ENCODE measurements around the gene SAMD5. TPM values are rescaled to one million over a fixed set of nuclear protein-coding genes. Genes with fewer than 3 reads are reported as not detected.

SAMD5 gene
- polyA plus RNA-seq, 3 donors from 2014 or later, result not detected

DNA sequence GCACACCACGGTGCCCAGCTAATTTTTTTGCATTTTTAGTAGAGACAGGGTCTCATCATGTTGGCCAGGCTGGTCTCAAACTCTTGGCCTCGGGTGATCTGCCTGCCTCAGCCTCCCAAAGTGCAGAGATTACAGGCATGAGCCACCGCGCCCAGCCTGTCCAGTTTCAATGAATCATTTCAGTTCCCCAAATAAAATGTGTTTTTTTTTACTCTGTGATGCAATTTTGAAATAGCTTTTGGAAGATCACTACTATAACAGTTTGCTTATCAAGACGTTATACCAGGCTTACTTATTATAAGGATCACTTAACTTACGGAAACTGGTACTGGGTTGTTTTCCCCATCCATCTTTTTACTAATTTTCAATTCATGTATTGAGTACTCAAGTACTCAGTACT is 80.0 kb downstream of the SAMD5 start:
- H3K4me3 Mint-ChIP-seq, result no peak overlapping the region

DNA sequence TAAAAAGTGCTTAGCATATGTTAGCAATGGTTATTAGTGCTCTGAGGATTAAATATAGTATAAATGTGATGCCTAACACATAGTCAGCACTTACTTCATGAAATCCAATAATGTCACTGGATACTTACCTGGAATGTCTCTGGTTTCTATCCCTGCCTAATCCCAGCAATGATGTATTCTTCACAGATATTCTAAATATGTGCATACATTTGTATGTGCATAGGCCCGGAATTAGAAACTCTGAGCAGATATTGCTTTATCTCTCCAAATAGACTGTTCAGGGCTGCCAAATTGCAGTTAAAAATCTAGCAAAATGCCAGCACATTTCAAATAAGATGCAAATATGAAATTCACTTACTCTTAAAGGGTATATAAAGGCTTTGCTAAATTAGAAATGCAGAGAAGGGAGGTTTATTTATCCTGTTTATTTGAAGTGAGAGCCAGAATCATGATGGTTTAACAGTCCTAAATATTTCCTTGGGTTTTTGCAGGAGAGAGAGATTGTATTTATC is 81.3 kb downstream of the SAMD5 start:
- H3K27me3 Mint-ChIP-seq (ENCODE audit: low read depth in 3 of 3), result peaks cover 0 to 4% (median 0%) of the 10 kb centered on the region in 3 donors
- DNase-seq, result no peak
- H3K4me1 Mint-ChIP-seq, result no peaks in the 10 kb centered on the region
- H3K9me3 Mint-ChIP-seq, result peaks cover 0 to 4% (median 0%) of the 10 kb centered on the region in 6 donors
- no peak overlapping the region for H3K4me3 Mint-ChIP-seq
- no peaks in the 10 kb centered on the region for H3K36me3 Mint-ChIP-seq
- H3K27ac Mint-ChIP-seq, result no peak overlapping the region

More for the DNA sequence above, 80.0 kb downstream of the SAMD5 start:
- Mint-ChIP-seq H3K36me3 (no peaks in the 10 kb centered on the region), H3K27me3 (ENCODE audit: low read depth in 3 of 3) (peaks cover 0 to 4% (median 0%) of the 10 kb centered on the region in 3 donors), H3K4me1 (no peaks in the 10 kb centered on the region), H3K27ac (no peak overlapping the region), H3K9me3 (peaks cover 0 to 4% (median 0%) of the 10 kb centered on the region in 6 donors)
- no peak for DNase-seq

DNA sequence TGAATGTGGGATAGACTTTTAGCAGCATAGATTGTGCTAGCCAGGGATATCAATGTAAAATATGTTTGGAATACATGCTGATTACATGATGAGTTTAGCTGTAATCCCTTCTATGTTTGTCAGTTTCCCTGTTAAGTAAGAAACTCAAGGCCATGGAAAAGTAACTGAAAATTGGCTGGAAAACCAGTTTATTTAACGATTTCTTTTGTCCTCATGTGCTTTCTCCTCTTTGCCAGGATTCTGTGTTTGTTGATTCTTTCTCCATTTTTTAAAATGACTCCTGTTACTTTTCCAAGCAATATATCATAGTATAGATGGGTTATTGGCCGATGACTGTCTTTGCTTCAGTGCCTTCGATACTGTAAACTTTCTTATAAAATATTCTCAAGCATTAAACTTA is 87.5 kb downstream of the SAMD5 start:
- H3K27ac Mint-ChIP-seq, result no peak overlapping the region
- H3K4me1 Mint-ChIP-seq, result no peaks in the 10 kb centered on the region
- no peaks in the 10 kb centered on the region for H3K36me3 Mint-ChIP-seq
- H3K9me3 Mint-ChIP-seq, result peaks cover 0 to 6% (median 2%) of the 10 kb centered on the region in 6 donors
- H3K27me3 Mint-ChIP-seq (ENCODE audit: low read depth in 3 of 3), result peaks cover 0 to 4% (median 4%) of the 10 kb centered on the region in 3 donors
- DNase-seq, result no peak
- H3K4me3 Mint-ChIP-seq, result no peak overlapping the region

DNA sequence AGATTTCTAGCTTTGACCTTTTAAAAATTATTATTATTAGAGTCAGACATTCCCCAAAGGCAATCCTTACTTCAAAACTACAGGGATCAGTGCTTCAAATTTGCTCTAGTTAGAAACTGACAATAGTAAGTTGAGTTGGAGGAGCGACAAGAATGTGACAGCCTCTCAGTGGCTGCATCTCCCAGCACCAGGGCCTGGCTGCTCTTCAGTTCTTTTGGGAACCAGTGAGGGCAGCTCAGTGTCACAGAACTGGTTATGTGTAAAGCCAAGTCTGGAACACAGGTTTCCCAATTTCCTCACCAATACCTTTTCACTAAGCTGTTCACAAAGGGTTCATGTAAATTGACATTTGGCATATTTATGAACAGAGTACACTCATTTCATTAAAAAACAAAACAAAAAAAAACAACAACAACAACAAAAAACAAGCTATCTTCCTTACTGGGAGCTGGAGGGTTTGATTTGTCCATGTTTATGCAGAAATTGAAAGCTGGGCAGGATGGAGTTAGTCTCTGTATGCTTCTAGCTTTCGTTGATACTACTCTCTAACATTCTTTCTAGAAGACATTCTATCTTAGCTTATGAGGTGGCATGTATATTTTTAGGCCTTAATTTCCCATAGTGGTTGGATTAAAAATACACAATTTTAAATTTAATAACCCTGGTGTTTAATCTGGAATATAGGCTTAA is 95.0 kb downstream of the SAMD5 start:
- Mint-ChIP-seq H3K9me3 (peaks cover 0 to 6% (median 1%) of the 10 kb centered on the region in 6 donors), H3K36me3 (no peaks in the 10 kb centered on the region), H3K4me3 (no peak overlapping the region), H3K27ac (no peak overlapping the region), H3K27me3 (ENCODE audit: low read depth in 3 of 3) (peaks cover 0 to 2% (median 0%) of the 10 kb centered on the region in 3 donors), H3K4me1 (no peaks in the 10 kb centered on the region)
- DNase-seq, result no peak

DNA sequence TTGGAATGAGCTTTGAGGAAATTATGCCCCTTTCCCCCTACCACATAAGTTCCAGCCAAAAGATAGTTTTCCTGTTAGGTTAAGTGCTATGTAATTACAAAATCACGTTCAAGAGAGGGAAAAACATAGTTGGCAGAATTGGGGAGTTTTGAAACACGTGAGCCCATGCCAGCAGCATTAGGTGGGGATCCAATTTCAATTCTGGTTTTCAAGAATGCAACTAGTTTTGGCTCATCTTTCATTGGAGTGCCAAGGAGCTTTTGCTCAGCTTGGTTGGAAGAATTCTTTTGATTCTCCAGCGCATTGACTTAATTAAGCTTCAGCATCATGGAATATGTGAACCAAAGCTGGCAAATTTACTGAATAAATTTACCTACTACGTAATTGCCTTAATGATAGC is 95.9 kb downstream of the SAMD5 start:
- no peaks in the 10 kb centered on the region for H3K36me3 Mint-ChIP-seq
- H3K27ac Mint-ChIP-seq, result no peak overlapping the region
- no peaks in the 10 kb centered on the region for H3K4me1 Mint-ChIP-seq
- H3K9me3 Mint-ChIP-seq, result peaks cover 0 to 6% (median under 1%) of the 10 kb centered on the region in 6 donors
- H3K27me3 Mint-ChIP-seq (ENCODE audit: low read depth in 3 of 3), result peaks cover 0 to 2% (median 0%) of the 10 kb centered on the region in 3 donors
- DNase-seq, result no peak
- H3K4me3 Mint-ChIP-seq, result no peak overlapping the region

DNA sequence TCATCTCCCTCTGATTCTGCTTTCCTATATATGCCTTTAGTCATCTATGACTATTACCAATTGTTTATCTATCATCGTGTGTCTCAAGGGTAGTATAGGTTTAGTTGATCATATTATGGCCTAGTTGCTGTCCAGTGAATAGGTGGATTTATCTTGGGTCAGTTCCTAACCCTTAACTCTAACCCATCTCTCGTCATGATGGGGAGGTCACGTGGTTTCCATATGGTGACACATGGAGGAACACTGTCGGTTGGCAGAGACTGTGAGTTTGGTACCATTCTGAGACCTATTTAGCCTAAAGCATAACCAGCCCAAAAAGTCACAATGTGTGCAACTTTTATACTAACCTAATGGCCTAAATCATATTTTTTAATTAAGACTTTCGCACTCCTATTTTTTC is 103.5 kb downstream of the SAMD5 start:
- Mint-ChIP-seq H3K9me3 (peaks cover 0 to 8% (median 2%) of the 10 kb centered on the region in 6 donors), H3K4me1 (no peaks in the 10 kb centered on the region), H3K27ac (no peak overlapping the region), H3K36me3 (no peaks in the 10 kb centered on the region), H3K4me3 (no peak overlapping the region), H3K27me3 (ENCODE audit: low read depth in 3 of 3) (peaks cover 0 to 3% (median 3%) of the 10 kb centered on the region in 3 donors)
- DNase-seq, result no peak

DNA sequence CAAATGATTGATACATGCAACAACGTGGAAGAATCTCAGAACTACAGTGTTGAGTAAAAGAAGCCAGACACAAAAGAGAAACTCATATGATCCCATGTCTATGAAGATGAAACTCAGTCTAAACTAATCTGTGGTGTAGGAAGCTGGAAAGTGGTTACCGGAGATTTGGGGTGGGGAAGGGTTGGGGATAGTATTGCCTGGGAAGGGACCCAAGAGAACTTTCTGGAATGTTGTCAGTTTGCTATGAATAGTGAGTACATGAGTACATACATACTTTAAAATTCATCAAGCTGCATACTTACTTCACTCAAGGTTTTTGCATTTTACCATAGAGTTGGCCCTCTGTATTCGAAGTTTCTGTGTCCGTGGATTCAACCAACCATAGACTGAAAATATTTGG is 106.0 kb downstream of the SAMD5 start:
- Mint-ChIP-seq H3K4me3 (no peak overlapping the region), H3K27ac (no peak overlapping the region), H3K36me3 (no peaks in the 10 kb centered on the region), H3K4me1 (no peaks in the 10 kb centered on the region), H3K9me3 (peaks cover 0 to 8% (median 3%) of the 10 kb centered on the region in 6 donors), H3K27me3 (ENCODE audit: low read depth in 3 of 3) (peaks cover 0 to 3% (median 1%) of the 10 kb centered on the region in 3 donors)
- no peak for DNase-seq

DNA sequence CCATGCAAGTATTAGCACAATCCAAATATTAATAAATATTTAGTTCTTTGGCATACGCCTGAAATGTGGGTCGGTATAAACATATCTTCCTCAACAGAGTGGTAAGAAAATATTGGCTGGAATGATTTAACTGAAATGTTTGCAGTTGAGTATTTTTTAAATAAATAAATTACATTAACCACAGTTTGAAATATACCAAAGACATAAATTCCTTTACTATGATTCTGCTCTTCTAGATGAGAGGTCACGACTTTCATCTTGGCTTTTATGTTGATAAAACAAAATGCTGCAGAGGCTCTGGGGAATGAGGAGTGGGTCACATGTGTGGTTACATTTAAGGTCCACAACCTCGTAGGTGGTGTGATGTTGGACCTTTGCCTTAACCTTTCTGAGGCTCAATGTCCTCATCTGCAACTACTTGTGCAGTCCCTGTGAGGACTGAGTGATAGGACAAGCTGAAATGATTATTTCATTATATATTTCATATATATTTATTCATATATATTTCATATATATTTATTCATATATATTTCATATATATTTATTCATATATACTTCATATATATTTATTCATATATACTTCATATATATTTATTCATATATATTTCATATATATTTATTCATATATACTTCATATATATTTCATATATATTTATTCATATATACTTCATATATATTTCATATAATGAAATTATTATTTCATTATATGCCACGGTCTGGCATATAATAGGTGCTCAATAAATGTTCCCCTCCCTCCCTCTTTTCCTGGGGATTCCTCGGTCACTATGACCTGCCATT is 107.4 kb downstream of the SAMD5 start:
- no peaks in the 10 kb centered on the region for H3K4me1 Mint-ChIP-seq
- H3K27ac Mint-ChIP-seq, result no peak overlapping the region
- H3K36me3 Mint-ChIP-seq, result no peaks in the 10 kb centered on the region
- DNase-seq, result no peak
- H3K4me3 Mint-ChIP-seq, result no peak overlapping the region
- H3K27me3 Mint-ChIP-seq (ENCODE audit: low read depth in 3 of 3), result peaks cover 0 to 3% (median 1%) of the 10 kb centered on the region in 3 donors
- peaks cover 0 to 6% (median 0%) of the 10 kb centered on the region in 6 donors for H3K9me3 Mint-ChIP-seq

DNA sequence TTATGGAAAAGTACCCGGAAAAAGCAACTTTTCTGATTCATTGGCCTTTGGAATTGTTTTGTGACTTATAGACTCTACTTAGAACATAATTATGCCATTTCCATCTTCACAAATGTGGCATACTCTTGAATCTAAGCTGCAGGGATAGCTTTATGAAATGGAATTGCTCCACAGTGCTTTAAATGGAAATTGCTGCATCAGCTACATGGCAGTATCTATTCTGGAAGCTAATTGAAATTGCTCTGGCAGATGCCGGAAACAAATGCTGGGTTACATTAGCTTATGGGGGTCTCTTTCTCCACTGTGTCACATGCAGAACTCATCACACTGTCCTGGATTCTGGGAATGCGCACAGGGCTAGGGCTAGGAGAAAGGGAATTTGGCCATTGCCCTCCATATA is 108.9 kb downstream of the SAMD5 start:
- no peak overlapping the region for H3K4me3 Mint-ChIP-seq
- no peak overlapping the region for H3K27ac Mint-ChIP-seq
- H3K27me3 Mint-ChIP-seq (ENCODE audit: low read depth in 3 of 3), result peaks cover 0 to 3% (median 1%) of the 10 kb centered on the region in 3 donors
- H3K4me1 Mint-ChIP-seq, result no peaks in the 10 kb centered on the region
- H3K9me3 Mint-ChIP-seq, result peaks cover 0 to 6% (median 0%) of the 10 kb centered on the region in 6 donors
- no peak for DNase-seq
- H3K36me3 Mint-ChIP-seq, result no peaks in the 10 kb centered on the region

DNA sequence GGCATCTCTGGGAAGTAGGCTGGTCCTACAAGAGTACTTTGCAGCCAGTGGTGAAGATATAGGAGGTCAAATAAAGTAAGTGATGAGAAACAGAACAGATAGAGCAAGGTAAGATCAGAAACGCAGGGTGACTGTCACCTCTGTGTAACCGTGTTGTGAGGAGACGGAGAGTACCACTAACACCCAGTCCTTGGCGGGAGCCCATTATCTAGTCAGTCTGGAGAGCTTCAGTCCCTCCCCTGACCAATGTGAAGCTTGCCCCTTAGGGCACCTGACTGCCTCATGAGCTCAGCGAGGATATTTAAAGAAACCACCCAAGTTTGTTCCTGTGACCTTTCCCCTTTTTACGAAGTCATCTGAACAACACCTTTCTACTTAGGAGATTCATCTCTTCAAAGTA is 110.0 kb downstream of the SAMD5 start:
- Mint-ChIP-seq H3K4me3 (no peak overlapping the region), H3K27me3 (ENCODE audit: low read depth in 3 of 3) (peaks cover 0 to 3% (median 1%) of the 10 kb centered on the region in 3 donors), H3K4me1 (no peaks in the 10 kb centered on the region), H3K27ac (no peak overlapping the region), H3K9me3 (peaks cover 0 to 6% (median 0%) of the 10 kb centered on the region in 6 donors), H3K36me3 (no peaks in the 10 kb centered on the region)
- DNase-seq, result no peak

DNA sequence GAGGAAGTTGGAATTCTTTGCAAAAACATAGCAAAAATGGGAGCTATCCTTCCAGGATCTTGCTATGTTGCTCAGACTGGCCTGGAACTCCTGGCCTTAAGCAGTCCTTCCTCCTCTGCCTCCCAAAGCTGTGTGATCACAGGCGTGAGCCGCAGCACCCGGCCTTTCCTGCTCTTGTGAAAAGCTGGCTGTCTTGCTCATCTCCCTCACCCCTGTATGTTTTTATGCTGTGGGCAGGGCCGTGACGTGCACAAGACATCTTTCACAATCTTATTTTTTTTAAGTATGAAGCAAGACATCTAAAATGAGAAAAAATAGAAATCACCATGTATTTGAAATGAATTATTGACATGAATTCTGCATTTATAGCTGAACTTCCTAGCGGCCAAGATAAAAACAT is 110.4 kb downstream of the SAMD5 start:
- H3K9me3 Mint-ChIP-seq, result peaks cover 0 to 6% (median 0%) of the 10 kb centered on the region in 6 donors
- peaks cover 0 to 2% (median 1%) of the 10 kb centered on the region in 3 donors for H3K27me3 Mint-ChIP-seq (ENCODE audit: low read depth in 3 of 3)
- no peaks in the 10 kb centered on the region for H3K4me1 Mint-ChIP-seq
- no peak overlapping the region for H3K4me3 Mint-ChIP-seq
- DNase-seq, result no peak
- no peak overlapping the region for H3K27ac Mint-ChIP-seq
- no peaks in the 10 kb centered on the region for H3K36me3 Mint-ChIP-seq
